Measurements from ENCODE around the gene SORCS3. TPM values are rescaled to one million over a fixed set of nuclear protein-coding genes. Genes with fewer than 3 reads are reported as not detected.

Gene SORCS3
- total RNA-seq, 4 donors from 2014 or later = 0.26 to 0.50 (median 0.41) TPM

DNA sequence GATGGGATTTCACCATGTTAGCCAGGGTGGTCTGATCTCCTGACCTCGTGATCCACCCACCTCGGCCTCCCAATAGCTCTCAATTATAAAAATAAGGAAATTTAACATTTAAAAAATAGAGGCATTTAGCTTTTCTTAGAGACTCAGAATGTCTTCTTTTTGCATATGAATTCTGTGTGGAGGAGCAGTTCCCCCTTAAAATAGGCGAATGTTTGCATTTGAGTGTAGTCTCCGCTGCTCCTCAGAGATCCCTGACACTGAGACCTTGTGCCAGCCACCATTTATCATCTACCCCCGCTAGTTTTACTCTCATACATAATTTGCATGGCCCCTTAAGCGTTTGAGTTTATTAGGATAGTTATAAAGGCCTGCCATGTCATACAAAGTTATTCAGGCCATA lies 461.9 kb downstream of the SORCS3 start:
- Histone ChIP-seq H3K4me3 (no peak overlapping the region), H3K36me3 (no peaks in the 10 kb centered on the region), H3K4me1 (no peaks in the 10 kb centered on the region), H3K27me3 (no peaks in the 10 kb centered on the region), H3K27ac (replicated peaks in 1 of 4) (no peak overlapping the region), H3K9me3 (no peaks in the 10 kb centered on the region)
- DNase-seq (ENCODE audit: extremely low spot score) = no peak
- intact Hi-C loops (cut with DNase I) = no loop called here
- WGBS = 56% methylated on average over 6 of the region's 6 CpGs
- TF ChIP-seq POLR2AphosphoS5 (IDR thresholded peaks at IDR 0.05) = no peak
- no peak for TF ChIP-seq POLR2A (IDR thresholded peaks at IDR 0.05; ENCODE audit: low read depth)
- no peak for TF ChIP-seq EP300 (IDR thresholded peaks at IDR 0.05)
- TF ChIP-seq, protein P1, sequence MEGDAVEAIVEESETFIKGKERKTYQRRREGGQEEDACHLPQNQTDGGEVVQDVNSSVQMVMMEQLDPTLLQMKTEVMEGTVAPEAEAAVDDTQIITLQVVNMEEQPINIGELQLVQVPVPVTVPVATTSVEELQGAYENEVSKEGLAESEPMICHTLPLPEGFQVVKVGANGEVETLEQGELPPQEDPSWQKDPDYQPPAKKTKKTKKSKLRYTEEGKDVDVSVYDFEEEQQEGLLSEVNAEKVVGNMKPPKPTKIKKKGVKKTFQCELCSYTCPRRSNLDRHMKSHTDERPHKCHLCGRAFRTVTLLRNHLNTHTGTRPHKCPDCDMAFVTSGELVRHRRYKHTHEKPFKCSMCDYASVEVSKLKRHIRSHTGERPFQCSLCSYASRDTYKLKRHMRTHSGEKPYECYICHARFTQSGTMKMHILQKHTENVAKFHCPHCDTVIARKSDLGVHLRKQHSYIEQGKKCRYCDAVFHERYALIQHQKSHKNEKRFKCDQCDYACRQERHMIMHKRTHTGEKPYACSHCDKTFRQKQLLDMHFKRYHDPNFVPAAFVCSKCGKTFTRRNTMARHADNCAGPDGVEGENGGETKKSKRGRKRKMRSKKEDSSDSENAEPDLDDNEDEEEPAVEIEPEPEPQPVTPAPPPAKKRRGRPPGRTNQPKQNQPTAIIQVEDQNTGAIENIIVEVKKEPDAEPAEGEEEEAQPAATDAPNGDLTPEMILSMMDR (IDR thresholded peaks at IDR 0.05) = no peak

- H3K27me3 ChIP-seq = no peaks in the 10 kb centered on the region
- intact Hi-C loops (cut with DNase I) = no loop called here
- no peak overlapping the region for H3K27ac ChIP-seq (replicated peaks in 1 of 4)
- no peaks in the 10 kb centered on the region for H3K4me1 ChIP-seq
- H3K9me3 ChIP-seq = no peaks in the 10 kb centered on the region
- H3K4me3 ChIP-seq = no peak overlapping the region
- H3K36me3 ChIP-seq = no peaks in the 10 kb centered on the region
- 84% methylated on average over 2 of the region's 2 CpGs for WGBS
- no peak for TF ChIP-seq POLR2AphosphoS5 (IDR thresholded peaks at IDR 0.05)
- TF ChIP-seq, protein P1 (IDR thresholded peaks at IDR 0.05) = no peak
- TF ChIP-seq POLR2A (IDR thresholded peaks at IDR 0.05; ENCODE audit: low read depth) = no peak
- TF ChIP-seq EP300 (IDR thresholded peaks at IDR 0.05) = no peak
- no peak for DNase-seq (ENCODE audit: extremely low spot score)
These were observed 463.2 kb downstream of the SORCS3 start for GRCh38 chr10:105104297-105104696.

DNA sequence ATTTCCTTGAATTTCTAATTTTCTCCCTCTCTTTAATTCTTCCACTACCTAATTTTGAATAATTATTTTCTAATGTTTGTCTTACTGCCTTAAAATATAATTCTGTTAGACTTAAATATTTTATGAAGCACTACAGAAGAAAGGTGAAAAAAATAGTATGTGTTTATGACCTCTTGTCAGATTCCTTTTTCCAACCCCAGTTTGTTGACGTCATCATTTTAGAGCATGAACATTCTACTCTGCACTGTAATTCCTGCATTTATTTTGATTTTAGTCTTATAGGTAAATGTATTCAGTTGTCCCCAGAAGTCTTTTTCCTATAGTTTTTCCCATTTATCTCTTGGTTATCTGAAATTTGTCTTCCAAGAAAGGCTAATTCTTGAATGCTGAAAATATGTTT lies 468.1 kb downstream of the SORCS3 start:
- Histone ChIP-seq H3K9me3 (no peaks in the 10 kb centered on the region), H3K27ac (replicated peaks in 1 of 4) (no peak overlapping the region), H3K4me3 (no peak overlapping the region), H3K36me3 (no peaks in the 10 kb centered on the region), H3K27me3 (no peaks in the 10 kb centered on the region), H3K4me1 (no peaks in the 10 kb centered on the region)
- WGBS = 67% methylated on average over 1 of the region's 1 CpG
- intact Hi-C loops (cut with DNase I) = no loop called here
- TF ChIP-seq POLR2AphosphoS5 (IDR thresholded peaks at IDR 0.05) (no peak), EP300 (IDR thresholded peaks at IDR 0.05) (no peak), POLR2A (IDR thresholded peaks at IDR 0.05; ENCODE audit: low read depth) (no peak)
- TF ChIP-seq, protein P1 (IDR thresholded peaks at IDR 0.05) = no peak
- no peak for DNase-seq (ENCODE audit: extremely low spot score)

DNA sequence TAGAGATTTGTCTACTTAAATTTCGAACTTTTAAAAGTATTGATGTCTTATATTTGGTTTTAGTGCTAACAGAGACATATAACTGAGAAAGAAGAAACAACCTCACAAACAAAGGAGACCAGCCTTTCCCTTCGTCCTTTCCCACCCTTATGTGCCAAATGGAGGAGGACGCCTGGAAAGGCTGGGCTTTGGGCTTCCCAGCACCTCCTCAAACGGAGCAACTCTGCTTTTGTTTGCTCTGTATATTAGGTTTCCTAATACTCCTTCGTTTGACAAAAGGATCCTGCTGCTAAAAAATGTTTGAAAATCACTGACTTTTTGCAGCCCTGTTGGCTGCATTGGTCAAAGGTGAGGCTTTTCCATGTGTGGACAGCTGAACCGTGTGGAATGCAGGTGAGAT lies 471.8 kb downstream of the SORCS3 start:
- no peaks in the 10 kb centered on the region for H3K27me3 ChIP-seq
- no peaks in the 10 kb centered on the region for H3K4me1 ChIP-seq
- H3K27ac ChIP-seq (replicated peaks in 1 of 4) = no peak overlapping the region
- no peak overlapping the region for H3K4me3 ChIP-seq
- no peak for TF ChIP-seq POLR2A (IDR thresholded peaks at IDR 0.05; ENCODE audit: low read depth)
- no peak for TF ChIP-seq EP300 (IDR thresholded peaks at IDR 0.05)
- no peak for TF ChIP-seq POLR2AphosphoS5 (IDR thresholded peaks at IDR 0.05)
- TF ChIP-seq, protein P1 (IDR thresholded peaks at IDR 0.05) = no peak
- H3K9me3 ChIP-seq = no peaks in the 10 kb centered on the region
- 57% methylated on average over 6 of the region's 6 CpGs for WGBS
- H3K36me3 ChIP-seq = no peaks in the 10 kb centered on the region
- DNase-seq (ENCODE audit: extremely low spot score) = no peak
- intact Hi-C loops (cut with DNase I) = no loop called here

DNA sequence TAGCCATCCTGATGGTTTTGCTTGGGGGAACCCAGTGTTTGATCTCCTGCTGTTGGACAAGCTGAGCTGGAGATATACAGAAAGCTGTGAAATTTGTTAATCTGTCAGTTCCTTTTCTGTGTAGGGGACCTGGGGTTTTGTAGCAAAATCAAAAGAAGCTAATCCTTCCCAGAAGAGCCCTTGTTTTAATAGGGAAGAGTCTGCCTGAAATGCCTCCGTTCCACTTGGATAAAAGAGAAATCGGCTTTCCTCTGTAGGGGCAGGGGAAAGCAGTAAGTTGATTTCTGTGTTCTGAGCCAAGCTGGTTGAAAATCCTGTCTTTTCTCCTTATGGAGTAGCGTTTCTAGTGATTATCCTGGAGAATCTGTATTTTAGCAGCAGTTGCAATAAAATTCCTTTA lies 472.6 kb downstream of the SORCS3 start:
- no peaks in the 10 kb centered on the region for H3K36me3 ChIP-seq
- no peak overlapping the region for H3K4me3 ChIP-seq
- H3K27ac ChIP-seq (replicated peaks in 1 of 4) = no peak overlapping the region
- no peak for TF ChIP-seq POLR2A (IDR thresholded peaks at IDR 0.05; ENCODE audit: low read depth)
- TF ChIP-seq, protein P1 (IDR thresholded peaks at IDR 0.05) = no peak
- TF ChIP-seq POLR2AphosphoS5 (IDR thresholded peaks at IDR 0.05) = no peak
- TF ChIP-seq EP300 (IDR thresholded peaks at IDR 0.05) = no peak
- H3K9me3 ChIP-seq = no peaks in the 10 kb centered on the region
- H3K27me3 ChIP-seq = no peaks in the 10 kb centered on the region
- peak; percentile 29 for DNase-seq (ENCODE audit: extremely low spot score)
- 87% methylated on average over 3 of the region's 3 CpGs for WGBS
- intact Hi-C loops (cut with DNase I) = no loop called here
- H3K4me1 ChIP-seq = no peaks in the 10 kb centered on the region

Data from esophagus muscularis mucosa (tissue), 4 donors.